Vagina (tissue), 2 donors: Measurements from ENCODE around the gene GNL2. TPM values are rescaled to one million over a fixed set of nuclear protein-coding genes. Genes with fewer than 3 reads are reported as not detected.

Experiments used
- DNase-seq, 2 donors: peaks; one replicate each; pipeline ENCODE4 v3.0.0-alpha.2; 2017; ENCODE audit errors: extremely low spot score in 2 of 2
- H3K27ac ChIP-seq: fragments of 200-600 bp; sonication (generic); one replicate; pipeline ENCODE4 v1.5.1; 2019
- H3K27me3 ChIP-seq: fragments of 200-600 bp; sonication (generic); one replicate; pipeline ENCODE4 v1.5.1; 2019
- H3K36me3 ChIP-seq, 2 donors: fragments of 200-600 bp; sonication (generic); one replicate each; pipeline ENCODE4 v1.5.1; 2017 to 2019
- H3K4me1 ChIP-seq: fragments of 200-600 bp; sonication (generic); one replicate; pipeline ENCODE4 v1.5.1; 2019
- H3K4me3 ChIP-seq, 2 donors: fragments of 200-600 bp; sonication (generic); 1 replicate in 1 of 2; 2 replicates in 1 of 2; pipeline ENCODE4 v1.5.1; 2016 to 2019
- H3K9me3 ChIP-seq: fragments of 200-600 bp; sonication (generic); one replicate; pipeline ENCODE4 v1.5.1; 2019
- POLR2A ChIP-seq, 2 donors: fragments of 450-650 bp; IDR thresholded peaks; one replicate each; pipeline ENCODE4 v1.6.1; 2017; ENCODE audit warnings: antibody characterized with exemption in 2 of 2, mild to moderate bottlenecking in 2 of 2, moderate library complexity in 2 of 2
- POLR2AphosphoS5 ChIP-seq, 2 donors: sonication (generic); formaldehyde crosslinking; IDR thresholded peaks; one replicate each; pipeline ENCODE4 v1.9.0; 2017; ENCODE audit warnings: antibody characterized with exemption in 2 of 2, mild to moderate bottlenecking in 2 of 2, low read depth in 1 of 2; ENCODE audit not compliant: insufficient read depth in 1 of 2
- intact Hi-C: fragments of 100-400 bp; cut with DNase I; formaldehyde crosslinking; loops from one replicate; pipeline ENCODE4 v1.15.1; 2023
- total RNA-seq: library from RNA; depleted of rRNA; stranded (reverse); fragments of >200 nt; gene quantifications from one replicate; pipeline ENCODE4 v1.2.3, GENCODE V29; 2016
- TF ChIP-seq, protein P1 (sequence below), 3 experiments: fragments of 450-650 bp in 2 of 3; fragments of 200-600 bp in 1 of 3; sonication (generic) in 1 of 3; IDR thresholded peaks; one replicate each; pipeline ENCODE4 v1.5.1; 2017 to 2019; ENCODE audit warnings: antibody characterized with exemption in 3 of 3, mild to moderate bottlenecking in 2 of 3, moderate library complexity in 2 of 3

The GNL2 gene
- total RNA-seq, 1 donor from 2014 or later = 62.1 TPM

DNA sequence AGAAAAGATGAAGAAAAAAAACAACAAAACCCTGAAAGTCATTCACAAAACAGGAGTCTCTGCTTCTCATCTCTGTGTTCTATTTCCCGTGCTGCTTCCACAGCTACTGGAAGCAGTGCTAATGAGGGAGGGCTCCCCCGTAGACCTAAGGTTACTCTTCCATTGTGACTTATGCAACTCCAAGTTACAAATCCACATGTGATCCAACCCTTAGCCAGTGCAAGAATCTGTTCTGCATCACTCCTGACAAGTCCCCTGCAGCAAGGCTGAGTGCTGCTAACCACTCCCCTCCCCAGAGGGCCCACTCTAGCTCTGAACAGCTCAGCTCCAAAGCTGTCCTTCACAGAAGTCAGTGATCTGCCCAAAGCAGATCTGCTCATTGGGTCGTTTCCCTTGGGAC lies 28.7 kb downstream of the GNL2 start:
- TF ChIP-seq POLR2AphosphoS5 (IDR thresholded peaks at IDR 0.05; ENCODE audit: insufficient read depth in 1 of 2, low read depth in 1 of 2) (no peak), POLR2A (IDR thresholded peaks at IDR 0.05) (no peak)
- TF ChIP-seq, protein P1, sequence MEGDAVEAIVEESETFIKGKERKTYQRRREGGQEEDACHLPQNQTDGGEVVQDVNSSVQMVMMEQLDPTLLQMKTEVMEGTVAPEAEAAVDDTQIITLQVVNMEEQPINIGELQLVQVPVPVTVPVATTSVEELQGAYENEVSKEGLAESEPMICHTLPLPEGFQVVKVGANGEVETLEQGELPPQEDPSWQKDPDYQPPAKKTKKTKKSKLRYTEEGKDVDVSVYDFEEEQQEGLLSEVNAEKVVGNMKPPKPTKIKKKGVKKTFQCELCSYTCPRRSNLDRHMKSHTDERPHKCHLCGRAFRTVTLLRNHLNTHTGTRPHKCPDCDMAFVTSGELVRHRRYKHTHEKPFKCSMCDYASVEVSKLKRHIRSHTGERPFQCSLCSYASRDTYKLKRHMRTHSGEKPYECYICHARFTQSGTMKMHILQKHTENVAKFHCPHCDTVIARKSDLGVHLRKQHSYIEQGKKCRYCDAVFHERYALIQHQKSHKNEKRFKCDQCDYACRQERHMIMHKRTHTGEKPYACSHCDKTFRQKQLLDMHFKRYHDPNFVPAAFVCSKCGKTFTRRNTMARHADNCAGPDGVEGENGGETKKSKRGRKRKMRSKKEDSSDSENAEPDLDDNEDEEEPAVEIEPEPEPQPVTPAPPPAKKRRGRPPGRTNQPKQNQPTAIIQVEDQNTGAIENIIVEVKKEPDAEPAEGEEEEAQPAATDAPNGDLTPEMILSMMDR (IDR thresholded peaks at IDR 0.05) = no peak
- Histone ChIP-seq H3K36me3 (peaks cover 0 to 65% of the 10 kb centered on the region in 2 donors), H3K4me1 (no peaks in the 10 kb centered on the region), H3K27ac (no peak overlapping the region), H3K9me3 (no peaks in the 10 kb centered on the region), H3K4me3 (no peak overlapping the region), H3K27me3 (no peaks in the 10 kb centered on the region)
- no peak for DNase-seq
- intact Hi-C loops = no loop called here

DNA sequence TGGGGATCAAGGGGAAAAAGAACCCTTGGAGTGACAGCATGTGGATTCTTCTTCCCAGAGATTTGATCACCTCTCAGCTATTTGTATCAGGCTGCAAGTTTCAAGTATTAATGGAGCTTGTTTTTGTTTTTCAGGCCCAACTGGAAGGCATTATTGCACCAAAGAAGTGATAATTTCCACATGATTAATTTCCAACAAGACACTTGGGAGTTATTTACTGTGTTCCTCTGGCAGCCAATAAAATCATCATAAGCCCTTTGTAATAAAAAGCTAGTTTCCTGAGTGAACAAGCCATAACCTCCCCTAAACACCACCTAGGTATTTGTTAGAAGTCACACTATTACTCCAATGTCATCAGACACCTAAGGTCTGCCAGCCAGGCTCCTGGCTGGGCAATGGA lies 30.8 kb downstream of the GNL2 start:
- Histone ChIP-seq H3K4me3 (no peak overlapping the region), H3K4me1 (no peaks in the 10 kb centered on the region), H3K27ac (no peak overlapping the region), H3K27me3 (no peaks in the 10 kb centered on the region), H3K36me3 (peaks cover 0 to 55% of the 10 kb centered on the region in 2 donors), H3K9me3 (no peaks in the 10 kb centered on the region)
- intact Hi-C loops = no loop called here
- no peak for DNase-seq
- TF ChIP-seq POLR2A (IDR thresholded peaks at IDR 0.05) = no peak
- no peak for TF ChIP-seq POLR2AphosphoS5 (IDR thresholded peaks at IDR 0.05; ENCODE audit: insufficient read depth in 1 of 2, low read depth in 1 of 2)
- TF ChIP-seq, protein P1 (IDR thresholded peaks at IDR 0.05) = no peak

DNA sequence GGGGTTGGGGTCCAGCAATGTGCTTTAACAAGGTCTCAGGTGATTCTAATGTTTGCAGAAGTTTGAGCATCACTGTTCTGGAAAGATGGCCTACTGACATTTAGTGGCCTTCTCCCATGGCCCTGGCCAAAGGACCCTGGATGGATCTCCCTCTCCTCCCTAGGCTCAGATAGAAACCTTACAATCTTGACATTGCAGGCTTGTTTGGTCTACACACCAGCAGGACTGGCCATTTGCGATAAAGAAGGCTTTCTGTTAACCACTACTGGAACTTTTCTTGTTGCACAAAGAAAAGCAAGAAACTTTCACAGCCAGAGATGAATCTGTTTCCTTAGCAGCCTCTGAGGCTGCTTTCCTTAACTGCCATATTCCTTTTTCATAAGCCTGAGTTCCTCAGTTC lies 32.8 kb downstream of the GNL2 start:
- Histone ChIP-seq H3K27me3 (no peaks in the 10 kb centered on the region), H3K9me3 (no peaks in the 10 kb centered on the region), H3K27ac (no peak overlapping the region), H3K4me3 (no peak overlapping the region), H3K4me1 (no peaks in the 10 kb centered on the region), H3K36me3 (peaks cover 0 to 38% of the 10 kb centered on the region in 2 donors)
- intact Hi-C loops = no loop called here
- TF ChIP-seq POLR2A (IDR thresholded peaks at IDR 0.05) (no peak), POLR2AphosphoS5 (IDR thresholded peaks at IDR 0.05; ENCODE audit: insufficient read depth in 1 of 2, low read depth in 1 of 2) (no peak)
- TF ChIP-seq, protein P1 (IDR thresholded peaks at IDR 0.05) = no peak
- no peak for DNase-seq

DNA sequence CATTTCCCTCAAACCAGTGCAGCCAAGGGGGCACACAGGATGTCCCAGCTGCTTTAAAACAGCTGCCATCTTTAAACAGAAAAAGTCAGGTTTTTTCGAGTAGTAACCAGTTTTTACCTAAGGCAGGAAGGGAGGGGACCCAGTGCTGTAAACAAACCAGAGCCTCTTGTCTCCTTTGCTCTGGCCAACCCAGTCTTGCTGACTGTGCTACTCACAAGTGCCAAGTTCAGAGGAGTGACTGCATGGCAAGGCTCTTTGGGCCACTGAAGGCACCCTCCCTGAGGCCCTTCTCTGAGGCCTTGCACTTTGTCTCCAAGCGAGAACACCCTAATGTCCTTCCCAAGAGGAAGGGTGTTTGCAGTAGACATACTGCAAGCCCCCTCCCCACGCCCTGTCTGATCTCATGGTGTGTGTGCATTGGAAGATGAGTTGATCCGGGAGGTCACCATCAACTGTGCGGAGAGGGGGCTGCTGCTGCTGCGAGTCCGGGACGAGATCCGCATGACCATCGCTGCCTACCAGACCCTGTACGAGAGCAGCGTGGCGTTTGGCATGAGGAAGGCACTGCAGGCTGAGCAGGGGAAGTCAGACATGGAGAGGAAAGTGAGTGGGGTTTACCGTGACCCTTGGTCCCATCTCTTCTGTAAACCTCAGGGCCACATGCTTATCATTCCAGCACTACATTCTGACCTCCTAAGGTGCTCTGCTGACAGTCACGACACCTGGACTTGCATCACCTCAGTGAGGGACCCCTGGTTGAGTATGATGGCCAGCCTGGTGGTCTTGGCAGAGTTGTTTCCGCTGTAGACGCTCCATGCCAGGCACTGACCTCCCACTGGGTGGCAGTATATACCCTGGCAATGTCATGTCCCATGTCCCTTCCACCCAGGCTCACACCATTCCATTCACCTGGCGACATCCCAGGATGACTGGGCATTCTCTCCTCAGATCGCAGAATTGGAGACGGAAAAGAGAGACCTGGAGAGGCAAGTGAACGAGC lies 34.3 kb downstream of the GNL2 start:
- Histone ChIP-seq H3K4me3 (no peak overlapping the region), H3K27me3 (no peaks in the 10 kb centered on the region), H3K9me3 (no peaks in the 10 kb centered on the region), H3K27ac (no peak overlapping the region), H3K4me1 (peaks cover 12% of the 10 kb centered on the region), H3K36me3 (peaks cover 0 to 22% of the 10 kb centered on the region in 2 donors)
- intact Hi-C loops = no loop called here
- no peak for DNase-seq
- no peak for TF ChIP-seq POLR2A (IDR thresholded peaks at IDR 0.05)
- TF ChIP-seq, protein P1 (IDR thresholded peaks at IDR 0.05) = peak in 2 of 3 experiments; percentile 27 to 37
- no peak for TF ChIP-seq POLR2AphosphoS5 (IDR thresholded peaks at IDR 0.05; ENCODE audit: insufficient read depth in 1 of 2, low read depth in 1 of 2)
